Measurements from ENCODE around the gene CD58.

DNA sequence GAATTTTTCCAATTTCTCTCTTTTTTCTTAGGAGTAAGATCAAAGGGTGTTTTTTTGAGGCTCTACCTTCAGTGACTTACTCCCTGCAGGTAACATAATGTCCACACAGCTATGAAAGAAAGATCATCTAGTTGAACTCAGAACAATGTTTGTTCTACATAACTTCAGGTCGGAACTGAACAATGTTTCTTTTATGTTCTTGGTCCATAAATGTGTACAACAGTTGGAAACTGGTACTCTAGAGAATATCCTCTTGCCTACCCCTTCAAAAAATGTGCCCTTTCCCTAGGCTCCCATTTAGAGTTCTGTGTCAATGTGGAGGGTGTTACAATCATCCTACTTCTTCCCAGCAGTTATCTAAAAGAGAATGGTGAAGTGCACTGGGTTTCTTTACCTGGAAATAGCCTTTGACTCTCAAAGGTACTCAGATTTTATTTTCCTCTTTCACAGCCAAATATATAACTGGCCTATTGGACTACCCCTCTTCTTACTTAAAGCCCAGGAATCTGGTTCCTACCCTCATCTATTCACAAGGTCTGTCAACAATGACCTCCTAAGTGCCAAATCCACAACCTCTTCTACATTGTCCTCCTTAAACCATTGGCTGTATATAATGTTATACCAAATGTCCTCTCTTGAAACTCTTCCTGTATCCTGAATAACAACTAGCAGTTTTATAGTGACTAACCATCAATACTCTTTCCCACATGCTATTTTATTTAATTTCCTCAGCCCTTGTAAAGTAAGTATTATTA, 42.3 kb downstream of the CD58 start:
- TF ChIP-seq, protein P1, sequence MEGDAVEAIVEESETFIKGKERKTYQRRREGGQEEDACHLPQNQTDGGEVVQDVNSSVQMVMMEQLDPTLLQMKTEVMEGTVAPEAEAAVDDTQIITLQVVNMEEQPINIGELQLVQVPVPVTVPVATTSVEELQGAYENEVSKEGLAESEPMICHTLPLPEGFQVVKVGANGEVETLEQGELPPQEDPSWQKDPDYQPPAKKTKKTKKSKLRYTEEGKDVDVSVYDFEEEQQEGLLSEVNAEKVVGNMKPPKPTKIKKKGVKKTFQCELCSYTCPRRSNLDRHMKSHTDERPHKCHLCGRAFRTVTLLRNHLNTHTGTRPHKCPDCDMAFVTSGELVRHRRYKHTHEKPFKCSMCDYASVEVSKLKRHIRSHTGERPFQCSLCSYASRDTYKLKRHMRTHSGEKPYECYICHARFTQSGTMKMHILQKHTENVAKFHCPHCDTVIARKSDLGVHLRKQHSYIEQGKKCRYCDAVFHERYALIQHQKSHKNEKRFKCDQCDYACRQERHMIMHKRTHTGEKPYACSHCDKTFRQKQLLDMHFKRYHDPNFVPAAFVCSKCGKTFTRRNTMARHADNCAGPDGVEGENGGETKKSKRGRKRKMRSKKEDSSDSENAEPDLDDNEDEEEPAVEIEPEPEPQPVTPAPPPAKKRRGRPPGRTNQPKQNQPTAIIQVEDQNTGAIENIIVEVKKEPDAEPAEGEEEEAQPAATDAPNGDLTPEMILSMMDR (IDR thresholded peaks at IDR 0.05): no peak
- no peak for TF ChIP-seq POLR2A (IDR thresholded peaks at IDR 0.05)

Data from adrenal gland (tissue), 5 donors.